K562 (cell line): ENCODE results near the gene GPR176. TPM values are rescaled to one million over a fixed set of nuclear protein-coding genes. Genes with fewer than 3 reads are reported as not detected.

Experiments used
- ATAC-seq: fragments of 200-7000 bp; cut with Tn5 transposase; 3 replicates; pipeline ENCODE4 v1.9.1; 2020; ENCODE audit warnings: moderate library complexity
- BruUV-seq: library from RNA; stranded (reverse); fragments of 400-500 nt; replicated peaks from 2 replicates; lab custom pipeline; 2021; lab: Mats Ljungman, UMichigan
- CTCF ChIA-PET: fragments of 300-600 bp; formaldehyde crosslinking; extraction: SDS; loops from one replicate; lab custom pipeline; 2021; ENCODE audit warnings: low intra/inter-chr PET ratio; lab: Yijun Ruan, JAX
- POLR2A ChIA-PET: fragments of 300-600, 350-650 bp; sonication (Branson Sonifier 250); formaldehyde crosslinking; extraction: SDS; loops from one replicate; lab custom pipeline; 2021; ENCODE audit warnings: antibody characterized with exemption, inconsistent platforms; lab: Yijun Ruan, JAX
- DNase-seq, 4 experiments: peaks; one replicate each; pipeline versions ENCODE4 v3.0.0 to v3.0.0-alpha.2; 2011 to 2018; ENCODE audit warnings: low spot score in 3 of 4, mixed read lengths in 3 of 4; ENCODE audit errors: extremely low read depth in 1 of 4
- FAIRE-seq: peaks from 2 replicates; lab custom pipeline; 2011; peaks lifted over from hg19 to GRCh38; lab: Jason Lieb, UNC
- H2AFZ ChIP-seq: 2 replicates; pipeline ENCODE4 v1.6.0; 2011; ENCODE audit warnings: low read depth, low read length, control low read depth, inconsistent platforms
- H3K27ac ChIP-seq: fragments of 200-600 bp; 3 replicates; pipeline ENCODE4 v1.8.0; 2011; ENCODE audit warnings: low read depth, mild to moderate bottlenecking, control low read depth, inconsistent platforms, low read length, moderate library complexity, mixed read lengths; ENCODE audit errors: extremely low read depth
- H3K27me3 ChIP-seq, 2 experiments: fragments of 300-600 bp in 1 of 2; 2 replicates in 1 of 2; 3 replicates in 1 of 2; pipeline versions ENCODE4 v1.6.0 to v1.8.0; 2011; ENCODE audit warnings: inconsistent platforms in 2 of 2, low read length in 2 of 2, mild to moderate bottlenecking in 1 of 2, mixed read lengths in 1 of 2, moderate library complexity in 1 of 2; ENCODE audit not compliant: control insufficient read depth in 2 of 2, insufficient read depth in 2 of 2
- H3K36me3 ChIP-seq: fragments of 300-600 bp; 3 replicates; pipeline ENCODE4 v1.8.0; 2011; ENCODE audit warnings: mild to moderate bottlenecking, low read length, inconsistent platforms; ENCODE audit not compliant: control insufficient read depth, insufficient read depth
- H3K4me1 ChIP-seq, 2 experiments: fragments of 200-600 bp in 1 of 2; replicated peaks in 1 of 2; 2 replicates in 1 of 2; 3 replicates in 1 of 2; pipeline versions ENCODE4 v1.5.1 to v1.8.0; 2011; ENCODE audit warnings: inconsistent platforms in 2 of 2, low read length in 2 of 2, mild to moderate bottlenecking in 1 of 2, mixed read lengths in 1 of 2, moderate library complexity in 1 of 2; ENCODE audit not compliant: control insufficient read depth in 2 of 2, insufficient read depth in 2 of 2
- H3K4me2 ChIP-seq: 2 replicates; pipeline ENCODE4 v1.6.1; 2011; ENCODE audit warnings: low read length, control low read depth, inconsistent platforms, mixed read lengths; ENCODE audit not compliant: insufficient read depth
- H3K4me3 ChIP-seq: fragments of 200-600 bp; sonication (generic), shearing (Covaris generic); 2 replicates; pipeline ENCODE4 v1.5.1; 2016; ENCODE audit warnings: control low read depth, inconsistent platforms
- H3K79me2 ChIP-seq: fragments of 200-600 bp; 3 replicates; pipeline ENCODE4 v1.8.0; 2011; ENCODE audit warnings: low read length, inconsistent platforms; ENCODE audit not compliant: control insufficient read depth, insufficient read depth
- H3K9ac ChIP-seq, 2 experiments: 2 replicates each; pipeline versions ENCODE4 v1.6.0 to v1.6.1; 2011; ENCODE audit warnings: low read depth in 2 of 2, low read length in 2 of 2, control low read depth in 1 of 2, inconsistent platforms in 1 of 2, mild to moderate bottlenecking in 1 of 2, mixed read lengths in 1 of 2; ENCODE audit not compliant: insufficient read depth in 1 of 2
- H3K9me1 ChIP-seq: one replicate; pipeline ENCODE4 v1.6.0; 2011; ENCODE audit warnings: inconsistent platforms, mild to moderate bottlenecking, low read length, moderate library complexity; ENCODE audit not compliant: control insufficient read depth, insufficient read depth
- H3K9me3 ChIP-seq: replicated peaks from 2 replicates; pipeline ENCODE4 v1.5.1; 2011; ENCODE audit warnings: low read depth, low read length, inconsistent platforms; ENCODE audit not compliant: control insufficient read depth, insufficient read depth
- H4K20me1 ChIP-seq: replicated peaks from 2 replicates; pipeline ENCODE4 v1.6.1; 2011; ENCODE audit warnings: low read length, inconsistent platforms, mixed read lengths; ENCODE audit not compliant: control insufficient read depth, insufficient read depth
- HMBOX1 ChIP-seq: sonication (generic); IDR thresholded peaks from 2 replicates; pipeline ENCODE4 v1.6.1; 2016
- POLR3G ChIP-seq: IDR thresholded peaks from 2 replicates; pipeline ENCODE4 v1.6.1; 2011; ENCODE audit not compliant: insufficient read length, insufficient replicate concordance; ENCODE audit errors: extremely low read depth
- RNF2 ChIP-seq: sonication (generic); IDR thresholded peaks from 2 replicates; pipeline ENCODE4 v1.6.1; 2016
- SP1 ChIP-seq: sonication (generic); formaldehyde crosslinking; IDR thresholded peaks from 2 replicates; pipeline ENCODE4 v1.8.1; 2022; ENCODE audit warnings: mild to moderate bottlenecking, missing genetic modification reagents
- WGBS: fragments of 100-300 bp; shearing (Covaris generic); methylation state at CpG from one replicate; pipeline ENCODE4 v1.1.6; 2016; ENCODE audit warnings: low coverage, mixed read lengths; ENCODE audit not compliant: insufficient coverage; ENCODE audit errors: missing lambda C conversion rate; 5-methylcytosine and 5-hydroxymethylcytosine counted together
- in situ Hi-C: fragments of 300-500 bp; cut with MboI; formaldehyde crosslinking; loops from 4 replicates; pipeline ENCODE4 v1.15.0; 2018; ENCODE audit warnings: inconsistent platforms, mixed read lengths
- intact Hi-C: fragments of 100-400 bp; cut with micrococcal nuclease; formaldehyde crosslinking; loops from 2 replicates; pipeline ENCODE4 v1.14.2; 2022
- polyA plus RNA-seq, 8 experiments: library from polyadenylated mRNA; depleted of rRNA in 4 of 8; stranded (reverse) in 5 of 8; unstranded in 3 of 8; fragments of >200 nt; fragmentation: Nextera tagmentation in 2 of 8; fragmentation: Illumina TruSeq in 1 of 8; extraction: Ambion mirVana in 2 of 8; extraction: Trizol in 1 of 8; gene quantifications; 2 replicates each; pipeline versions ENCODE4 v1.2.1 to v1.2.3, GENCODE V29; 2011 to 2014; ENCODE audit warnings: inconsistent platforms in 1 of 8, missing spikeins in 1 of 8
- total RNA-seq, 7 experiments: library from RNA; depleted of rRNA in 6 of 7; stranded (reverse); fragments of >200 nt in 6 of 7; fragmentation: Illumina TruSeq in 2 of 7; extraction: Trizol in 2 of 7; gene quantifications; 2 replicates each; pipeline versions ENCODE4 v1.2.1 to v1.2.3, GENCODE V29; 2011 to 2021; ENCODE audit warnings: low replicate concordance in 1 of 7

GPR176 gene
- total and polyA plus RNA-seq, 9 of the 15 experiments (the other 6 are each of a cell fraction or from before 2014, with no cell fraction given), result 0.03 to 1.2 (median 0.76) TPM

GRCh38 chr15:39878406-39878785 is 41.7 kb downstream of the GPR176 start:
- Histone ChIP-seq H3K9me3 (no peaks in the 10 kb centered on the region), H3K27me3 (no peaks in the 10 kb centered on the region), H3K9ac (no peak overlapping the region), H3K36me3 (no peaks in the 10 kb centered on the region), H3K9me1 (no peaks in the 10 kb centered on the region), H3K27ac (no peak overlapping the region), H2AFZ (no peak overlapping the region), H3K4me1 (peaks cover 3 to 16% of the 10 kb centered on the region in 2 experiments; a peak in 3 of 5 replicates), H3K79me2 (no peaks in the 10 kb centered on the region), H3K4me3 (no peak overlapping the region), H3K4me2 (no peak overlapping the region), H4K20me1 (no peaks in the 10 kb centered on the region)
- in situ Hi-C loops, result no loop called here
- WGBS, result 18% methylated on average over 1 of the region's 1 CpG
- CTCF ChIA-PET, result no interaction called here
- intact Hi-C loops, result no loop called here
- no peak for FAIRE-seq
- DNase-seq, result no peak
- POLR2A ChIA-PET, result interaction anchor here (1.1 kb wide), 1 partner anchor 12 kb away, joined by 3 read pairs; no protein-coding TSS in a partner anchor
- no peak for ATAC-seq
- TF ChIP-seq RNF2 (no peak), HMBOX1 (no peak), POLR3G (no peak), SP1 (CRISPR knock-in tag) (no peak)
- no TSS peak for BruUV-seq
